IPS DF 4.7 (cell line): ENCODE data around the gene FCN1.

Source experiments
- DNase-seq: peaks from one replicate; pipeline ENCODE4 v3.0.0-alpha.2; 2013; ENCODE audit warnings: low spot score; ENCODE audit errors: extremely low read depth

FCN1 gene

DNA sequence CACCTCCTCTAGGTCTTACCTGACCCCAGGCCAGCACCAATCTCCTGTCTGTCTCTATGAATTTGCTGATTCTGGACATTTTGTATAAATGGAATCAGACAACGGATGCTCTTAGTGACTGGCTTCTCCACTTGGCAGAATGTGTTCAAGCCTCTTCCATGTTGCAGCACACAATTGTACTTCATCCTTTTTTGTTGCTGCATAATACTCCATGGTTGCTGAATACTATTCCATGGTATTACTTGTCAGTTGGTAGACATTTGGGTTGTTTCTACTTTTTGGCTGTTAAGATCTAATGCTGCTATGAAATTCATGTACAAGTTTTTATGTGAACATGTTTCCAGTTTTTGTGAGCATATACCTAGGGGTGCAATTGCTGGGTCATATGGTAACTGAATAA is 34.3 kb upstream of the FCN1 start:
- no peak for DNase-seq

DNA sequence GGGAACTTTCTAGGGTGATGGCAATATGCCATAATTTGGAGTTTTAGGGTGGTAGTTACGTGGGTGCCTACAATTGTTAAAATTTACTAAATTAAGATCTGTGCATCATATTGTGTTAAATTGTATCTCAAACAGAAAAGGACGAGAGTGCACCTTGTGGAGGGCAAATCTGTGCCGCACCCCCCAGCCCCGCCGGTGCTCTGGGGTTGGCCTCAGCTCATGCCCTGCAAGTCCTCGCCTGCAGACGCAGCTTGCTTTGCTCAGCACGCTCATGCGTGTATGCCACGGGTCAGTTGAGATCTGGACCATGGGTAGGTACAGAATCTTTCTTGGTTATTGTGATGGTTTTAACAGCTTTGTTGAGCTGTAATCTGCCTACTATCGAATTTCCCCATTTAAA is 33.7 kb upstream of the FCN1 start:
- DNase-seq: no peak

GRCh38 chr9:134950386-134951210 is 32.9 kb upstream of the FCN1 start:
- no peak for DNase-seq

GRCh38 chr9:134949681-134950385 is 32.1 kb upstream of the FCN1 start:
- no peak for DNase-seq

GRCh38 chr9:134948149-134948548 is 30.4 kb upstream of the FCN1 start:
- no peak for DNase-seq

GRCh38 chr9:134947265-134947955 is 29.7 kb upstream of the FCN1 start:
- DNase-seq: no peak

DNA sequence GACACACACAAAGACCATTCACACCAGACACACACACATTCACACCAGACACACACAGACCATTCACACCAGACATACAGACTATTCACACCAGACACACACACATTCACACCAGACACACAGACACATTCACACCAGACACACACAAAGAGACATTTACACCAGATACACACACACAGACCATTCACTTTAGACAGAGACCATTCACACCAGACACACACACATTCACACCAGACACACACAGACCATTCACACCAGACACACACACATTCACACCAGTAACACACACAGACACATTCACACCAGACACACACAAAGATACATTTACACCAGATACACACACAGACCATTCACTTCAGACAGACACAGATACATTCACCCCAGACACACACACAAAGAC is 29.0 kb upstream of the FCN1 start:
- DNase-seq: no peak

- DNase-seq: no peak
These were observed 28.0 kb upstream of the FCN1 start for GRCh38 chr9:134945509-134946275.

- no peak for DNase-seq
These were observed 27.2 kb upstream of the FCN1 start for GRCh38 chr9:134944916-134945315.

GRCh38 chr9:134944351-134944802 is 26.7 kb upstream of the FCN1 start:
- DNase-seq: no peak

DNA sequence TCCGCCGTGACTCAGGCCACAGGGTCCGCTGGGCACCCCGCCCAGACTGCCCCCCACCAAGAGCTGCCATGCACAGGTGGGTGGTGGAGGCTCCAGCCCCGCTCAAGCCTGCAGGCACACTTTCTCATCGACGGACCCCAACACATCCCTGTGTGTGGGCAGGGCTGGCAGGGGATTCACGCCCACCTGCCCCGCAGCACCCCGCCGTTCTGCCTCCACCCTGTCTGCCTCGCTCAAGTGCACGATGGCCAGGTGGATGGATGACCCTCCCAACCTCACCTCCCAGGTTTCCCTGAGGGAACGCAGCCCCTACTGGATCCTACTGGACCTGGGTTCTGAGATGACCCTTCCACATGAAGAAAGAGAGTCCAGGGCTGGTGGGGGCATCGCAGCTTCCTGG is 26.1 kb upstream of the FCN1 start:
- DNase-seq: no peak

DNA sequence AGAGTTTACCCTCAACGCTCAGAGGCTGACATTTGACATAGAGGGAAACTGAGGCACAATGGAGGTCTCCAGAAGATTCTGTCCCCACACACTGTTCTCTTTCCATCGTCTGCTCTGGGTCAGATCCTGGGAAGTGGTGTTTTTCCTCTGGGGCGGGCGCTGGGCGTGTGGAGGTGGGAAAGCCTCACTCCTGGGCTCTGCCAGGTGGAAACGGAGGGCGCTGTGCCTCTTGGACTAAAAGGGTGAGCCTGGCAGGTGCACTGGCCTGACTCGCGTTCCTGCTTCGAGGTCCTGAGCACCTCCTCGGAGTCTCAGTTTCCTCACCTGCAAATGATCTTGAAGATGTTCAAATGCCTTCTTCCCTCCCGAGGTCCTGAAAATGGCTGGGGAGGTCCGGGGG is 25.7 kb upstream of the FCN1 start:
- DNase-seq: no peak

- no peak for DNase-seq
These were observed 25.1 kb upstream of the FCN1 start for GRCh38 chr9:134942788-134943184.

GRCh38 chr9:134942011-134942787 is 24.5 kb upstream of the FCN1 start:
- DNase-seq: no peak

DNA sequence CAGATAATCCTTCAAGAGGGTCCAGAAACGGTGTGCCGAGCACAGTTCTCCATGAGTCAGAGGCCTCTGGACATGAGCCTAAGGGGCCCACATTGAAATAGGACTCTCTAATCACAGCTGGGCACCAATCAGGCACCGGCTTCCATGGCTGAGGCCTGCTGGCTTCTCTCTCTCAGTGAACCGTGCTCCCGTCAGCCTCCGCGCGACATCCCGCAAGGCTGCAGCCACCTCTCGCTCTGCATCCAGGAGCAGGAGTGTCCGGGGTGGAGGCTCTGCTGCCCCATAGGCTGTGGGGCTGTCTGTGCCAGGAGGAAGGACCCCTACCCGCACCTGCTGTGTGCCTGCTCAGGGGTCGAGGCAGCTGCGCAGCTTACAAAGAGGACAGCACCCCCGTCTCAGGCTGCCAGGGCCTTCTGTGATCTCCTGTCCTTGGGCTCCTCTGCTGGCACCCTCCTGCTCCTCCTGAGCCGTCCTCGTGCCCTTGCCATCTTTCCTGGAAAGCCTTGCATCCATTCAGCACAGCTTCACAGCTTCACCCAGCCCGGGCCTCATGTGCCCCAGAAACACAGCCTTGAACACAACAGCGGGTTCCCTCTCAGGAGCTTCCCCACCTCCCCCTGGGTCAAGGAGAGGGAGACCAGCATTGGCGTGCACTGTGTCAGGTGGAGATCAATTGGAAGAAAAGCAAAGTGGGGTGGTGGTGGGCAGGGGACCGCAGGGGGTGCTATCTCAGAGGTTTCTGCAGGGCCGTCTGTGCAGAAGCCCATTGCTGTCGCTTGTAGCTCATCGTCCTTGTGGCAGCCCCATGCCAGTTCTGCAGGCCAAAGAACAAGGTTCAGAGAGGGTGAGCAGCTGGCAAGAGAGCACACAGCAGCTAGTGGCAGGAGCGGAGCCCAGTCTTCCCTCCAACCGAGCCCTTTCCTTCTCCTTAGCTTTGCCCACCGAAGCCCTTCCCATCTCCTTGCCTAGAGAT is 22.8 kb upstream of the FCN1 start:
- DNase-seq: no peak

- DNase-seq: no peak
These were observed 22.1 kb upstream of the FCN1 start for GRCh38 chr9:134939836-134940235.

DNA sequence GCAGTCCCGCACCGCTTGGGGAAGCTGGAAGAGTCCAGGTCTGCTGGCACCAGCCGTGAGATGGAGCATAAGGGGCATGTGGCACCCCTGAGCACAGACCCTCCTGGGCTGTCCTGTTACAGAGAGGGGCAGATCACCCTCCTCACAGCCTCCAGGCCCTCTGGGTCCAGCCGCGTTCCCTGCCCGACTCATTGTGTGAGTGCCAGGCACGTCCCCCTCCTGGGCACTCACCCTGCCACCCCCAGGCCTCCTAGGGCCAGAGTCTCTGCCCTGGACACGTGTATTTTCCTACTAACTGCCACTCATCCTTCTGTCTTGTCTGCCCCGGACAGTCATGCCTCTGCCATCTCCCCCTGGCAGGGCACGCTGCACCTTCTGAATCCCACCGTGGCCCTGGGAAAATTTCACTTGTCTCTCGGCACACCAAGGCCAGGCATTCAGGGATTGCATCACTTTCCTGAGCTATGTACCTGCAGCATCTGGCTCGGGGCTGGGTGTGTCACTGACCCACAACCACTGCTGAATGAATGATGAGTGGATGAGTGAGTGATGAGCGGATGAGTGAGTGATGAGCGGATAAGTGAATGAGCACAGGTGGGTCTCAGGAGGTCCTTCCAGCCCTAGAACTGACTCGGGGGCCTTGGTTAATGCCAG is 21.5 kb upstream of the FCN1 start:
- no peak for DNase-seq

DNA sequence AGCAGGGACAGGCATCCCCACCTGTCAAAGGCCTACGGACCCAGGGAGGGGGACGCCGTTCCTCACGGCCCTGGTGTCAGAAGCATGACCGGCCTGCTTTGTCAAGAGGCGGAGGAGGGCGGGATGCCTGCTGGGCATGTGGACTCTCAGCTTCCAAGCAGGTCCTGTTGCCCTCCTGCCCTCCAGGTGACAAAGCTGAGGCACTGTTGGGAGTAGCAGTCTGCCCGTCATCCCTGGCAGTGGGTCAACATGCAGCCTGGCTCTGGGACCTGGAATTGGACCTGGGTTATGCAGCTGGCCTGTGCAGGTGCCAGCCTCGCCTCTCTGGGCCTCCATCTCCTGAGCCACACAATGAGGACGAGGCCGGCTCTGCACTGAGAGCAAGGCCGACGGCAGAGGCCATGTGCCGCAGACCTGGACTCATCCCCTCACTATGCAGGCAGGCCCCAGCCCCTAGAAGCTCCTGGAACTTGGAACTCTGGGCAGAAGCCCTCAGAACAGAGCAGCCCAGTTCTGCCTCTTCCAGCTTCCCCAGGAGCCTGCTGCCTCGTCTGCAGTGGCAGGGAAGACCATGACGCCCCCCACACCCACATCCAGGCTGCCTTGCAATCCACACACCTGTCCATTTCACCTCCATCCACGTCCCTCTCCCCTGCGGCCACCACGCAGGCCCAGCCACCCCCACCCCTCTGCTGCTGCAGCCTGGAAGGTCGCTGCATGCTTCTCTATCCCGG is 20.8 kb upstream of the FCN1 start:
- no peak for DNase-seq
